HepG2 (cell line): ENCODE results near the gene SDCCAG8. TPM values are rescaled to one million over a fixed set of nuclear protein-coding genes. Genes with fewer than 3 reads are reported as not detected.

Experiments used
- ATAC-seq: fragments of 200-7000 bp; cut with Tn5 transposase; 3 replicates; pipeline ENCODE4 v1.9.1; 2020; ENCODE audit warnings: mild to moderate bottlenecking, moderate library complexity
- BruUV-seq: library from RNA; stranded (reverse); fragments of 400-500 nt; replicated peaks from 2 replicates; lab custom pipeline; 2021; lab: Mats Ljungman, UMichigan
- CTCF ChIA-PET: fragments of 300-600 bp; formaldehyde crosslinking; extraction: SDS; loops from one replicate; lab custom pipeline; 2021; ENCODE audit warnings: low total read pairs, inconsistent platforms, low intra/inter-chr PET ratio; lab: Yijun Ruan, JAX
- POLR2A ChIA-PET: fragments of 350-600 bp; sonication (Branson Sonifier 250); formaldehyde crosslinking; loops from one replicate; lab custom pipeline; 2020; ENCODE audit warnings: antibody characterized with exemption, inconsistent platforms; lab: Yijun Ruan, JAX
- DNase-seq: peaks from one replicate; pipeline ENCODE4 v3.0.0-alpha.2; 2015; ENCODE audit warnings: low spot score
- FAIRE-seq: peaks from 3 replicates; lab custom pipeline; 2011; peaks lifted over from hg19 to GRCh38; lab: Jason Lieb, UNC
- H2AFZ ChIP-seq: one replicate; pipeline ENCODE4 v1.6.1; 2011; ENCODE audit warnings: low read length, inconsistent platforms
- H3K27ac ChIP-seq: fragments of 300-600 bp; 3 replicates; pipeline ENCODE4 v1.8.0; 2011; ENCODE audit warnings: mixed run types, mild to moderate bottlenecking, mixed read lengths, low read length, inconsistent platforms; ENCODE audit not compliant: insufficient read depth; ENCODE audit errors: extremely low read length
- H3K27me3 ChIP-seq, 2 experiments: fragments of 200-600 bp in 1 of 2; 2 replicates in 1 of 2; 3 replicates in 1 of 2; pipeline versions ENCODE4 v1.6.0 to v1.8.0; 2011; ENCODE audit warnings: low read length in 2 of 2, mild to moderate bottlenecking in 2 of 2, moderate library complexity in 2 of 2, inconsistent platforms in 1 of 2; ENCODE audit not compliant: insufficient read depth in 2 of 2, control insufficient read depth in 1 of 2
- H3K36me3 ChIP-seq, 2 experiments: fragments of 200-600 bp in 1 of 2; replicated peaks in 1 of 2; 2 replicates in 1 of 2; 3 replicates in 1 of 2; pipeline versions ENCODE4 v1.5.1 to v1.8.0; 2011; ENCODE audit warnings: low read length in 2 of 2, inconsistent platforms in 1 of 2; ENCODE audit not compliant: insufficient read depth in 2 of 2, control insufficient read depth in 1 of 2
- H3K4me1 ChIP-seq: 2 replicates; pipeline ENCODE4 v1.5.1; 2012; ENCODE audit warnings: low read length, inconsistent platforms; ENCODE audit not compliant: insufficient read depth
- H3K4me2 ChIP-seq: 2 replicates; pipeline ENCODE4 v1.6.0; 2011; ENCODE audit warnings: low read depth, low read length, inconsistent platforms
- H3K4me3 ChIP-seq, 3 experiments: fragments of 200-600 bp in 1 of 3; sonication (generic), shearing (Covaris generic) in 1 of 3; replicated peaks in 1 of 3; 2 replicates each; pipeline ENCODE4 v1.5.1; 2011 to 2016; ENCODE audit warnings: low read length in 3 of 3, inconsistent platforms in 2 of 3, low read depth in 2 of 3, mild to moderate bottlenecking in 2 of 3, control low read depth in 1 of 3, mixed read lengths in 1 of 3; ENCODE audit not compliant: insufficient read depth in 1 of 3
- H3K79me2 ChIP-seq: one replicate; pipeline ENCODE4 v1.6.1; 2011; ENCODE audit warnings: low read length, inconsistent platforms; ENCODE audit not compliant: insufficient read depth
- H3K9ac ChIP-seq: 2 replicates; pipeline ENCODE4 v1.6.0; 2011; ENCODE audit warnings: mild to moderate bottlenecking, low read depth, low read length, inconsistent platforms; ENCODE audit not compliant: insufficient read depth
- H3K9me3 ChIP-seq: 2 replicates; pipeline ENCODE4 v1.5.1; 2012; ENCODE audit warnings: mild to moderate bottlenecking, low read length
- H4K20me1 ChIP-seq: 2 replicates; pipeline ENCODE4 v1.6.0; 2011; ENCODE audit warnings: inconsistent platforms, mild to moderate bottlenecking, low read length, moderate library complexity; ENCODE audit not compliant: insufficient read depth
- CC2D1A ChIP-seq: sonication (generic); formaldehyde crosslinking; IDR thresholded peaks from 2 replicates; pipeline ENCODE4 v1.8.1; 2023; ENCODE audit warnings: mild to moderate bottlenecking, missing genetic modification reagents
- MBD4 ChIP-seq: IDR thresholded peaks from 2 replicates; pipeline ENCODE4 v1.6.1; 2012; ENCODE audit warnings: low read length, inconsistent platforms, borderline replicate concordance
- ZNF367 ChIP-seq: sonication (generic); formaldehyde crosslinking; IDR thresholded peaks from 2 replicates; pipeline ENCODE4 v1.4.0; 2020; ENCODE audit warnings: missing genetic modification reagents, borderline replicate concordance
- WGBS: methylation state at CpG from one replicate; pipeline ENCODE4 v1.1.6; 2017; ENCODE audit warnings: low lambda C conversion rate; 5-methylcytosine and 5-hydroxymethylcytosine counted together
- in situ Hi-C: cut with HindIII; loops from 2 replicates; pipeline ENCODE4 v1.10.0; 2017; ENCODE audit warnings: low pct_unique_long_range_greater_than_20kb; ENCODE audit not compliant: extremely low pct_ligation_motif_present
- intact Hi-C: fragments of 100-400 bp; cut with micrococcal nuclease; formaldehyde crosslinking; loops from one replicate; pipeline ENCODE4 v1.10.0; 2022; ENCODE audit not compliant: unreplicated experiment
- polyA plus RNA-seq, 8 experiments: library from polyadenylated mRNA; depleted of rRNA in 3 of 8; stranded (reverse) in 7 of 8; unstranded in 1 of 8; fragments of >200 nt; fragmentation: Illumina TruSeq in 4 of 8; extraction: Trizol in 4 of 8; gene quantifications; 2 replicates each; pipeline versions ENCODE4 v1.2.1 to v1.2.3, GENCODE V29; 2011 to 2016; ENCODE audit warnings: low read depth in 4 of 8, missing spikeins in 1 of 8, mixed read lengths in 1 of 8; ENCODE audit not compliant: insufficient read depth in 1 of 8
- total RNA-seq, 5 experiments: library from RNA; depleted of rRNA; stranded (reverse); fragments of >200 nt; fragmentation: Illumina TruSeq; extraction: Trizol; gene quantifications; 2 replicates each; pipeline ENCODE4 v1.2.3, GENCODE V29; 2016; ENCODE audit warnings: low read depth in 1 of 5
- TF ChIP-seq, protein P1 (sequence below), 2 experiments: sonication (generic) in 1 of 2; formaldehyde crosslinking in 1 of 2; IDR thresholded peaks; 2 replicates each; pipeline versions ENCODE4 v1.6.1 to v1.9.0; 2014 to 2022; ENCODE audit warnings: antibody characterized with exemption in 1 of 2, borderline replicate concordance in 1 of 2, inconsistent platforms in 1 of 2, low read depth in 1 of 2, missing genetic modification reagents in 1 of 2
- TF ChIP-seq, protein P2 (sequence below): sonication (generic); formaldehyde crosslinking; IDR thresholded peaks from 2 replicates; pipeline ENCODE4 v1.5.0; 2020; ENCODE audit warnings: mild to moderate bottlenecking, missing genetic modification reagents
- TF ChIP-seq, protein P3 (sequence below): sonication (generic); formaldehyde crosslinking; IDR thresholded peaks from 2 replicates; pipeline ENCODE4; 2020; ENCODE audit warnings: missing genetic modification reagents, mild to moderate bottlenecking, borderline replicate concordance

SDCCAG8 gene
- total and polyA plus RNA-seq, 2 of the 13 experiments (the other 11 are each of a cell fraction or from before 2014, with no cell fraction given), result 9.5 to 13.4 TPM

DNA sequence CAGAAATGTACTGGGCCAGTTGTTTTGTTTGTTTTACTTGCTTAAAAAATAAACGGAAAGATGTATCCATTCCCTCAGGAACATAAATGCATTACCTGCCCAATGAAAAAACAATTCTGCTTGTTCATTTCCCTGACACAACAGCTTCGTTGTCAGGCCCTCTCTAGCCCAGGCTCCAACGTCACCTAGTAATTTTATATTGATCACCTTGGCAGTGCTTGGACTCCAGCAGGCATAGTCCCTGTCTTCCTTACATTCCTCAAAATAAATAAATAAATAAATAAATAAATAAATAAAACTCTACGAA is 2.0 kb upstream of the SDCCAG8 start (continued):
- TF ChIP-seq, protein P1, sequence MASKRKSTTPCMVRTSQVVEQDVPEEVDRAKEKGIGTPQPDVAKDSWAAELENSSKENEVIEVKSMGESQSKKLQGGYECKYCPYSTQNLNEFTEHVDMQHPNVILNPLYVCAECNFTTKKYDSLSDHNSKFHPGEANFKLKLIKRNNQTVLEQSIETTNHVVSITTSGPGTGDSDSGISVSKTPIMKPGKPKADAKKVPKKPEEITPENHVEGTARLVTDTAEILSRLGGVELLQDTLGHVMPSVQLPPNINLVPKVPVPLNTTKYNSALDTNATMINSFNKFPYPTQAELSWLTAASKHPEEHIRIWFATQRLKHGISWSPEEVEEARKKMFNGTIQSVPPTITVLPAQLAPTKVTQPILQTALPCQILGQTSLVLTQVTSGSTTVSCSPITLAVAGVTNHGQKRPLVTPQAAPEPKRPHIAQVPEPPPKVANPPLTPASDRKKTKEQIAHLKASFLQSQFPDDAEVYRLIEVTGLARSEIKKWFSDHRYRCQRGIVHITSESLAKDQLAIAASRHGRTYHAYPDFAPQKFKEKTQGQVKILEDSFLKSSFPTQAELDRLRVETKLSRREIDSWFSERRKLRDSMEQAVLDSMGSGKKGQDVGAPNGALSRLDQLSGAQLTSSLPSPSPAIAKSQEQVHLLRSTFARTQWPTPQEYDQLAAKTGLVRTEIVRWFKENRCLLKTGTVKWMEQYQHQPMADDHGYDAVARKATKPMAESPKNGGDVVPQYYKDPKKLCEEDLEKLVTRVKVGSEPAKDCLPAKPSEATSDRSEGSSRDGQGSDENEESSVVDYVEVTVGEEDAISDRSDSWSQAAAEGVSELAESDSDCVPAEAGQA (IDR thresholded peaks at IDR 0.05; ENCODE audit: low read depth), result no peak
- TF ChIP-seq, protein P1 (CRISPR knock-in tag; IDR thresholded peaks at IDR 0.05; ENCODE audit: borderline replicate concordance), result no peak
- TF ChIP-seq MBD4 (no peak), ZNF367 (CRISPR knock-in tag) (no peak)

DNA sequence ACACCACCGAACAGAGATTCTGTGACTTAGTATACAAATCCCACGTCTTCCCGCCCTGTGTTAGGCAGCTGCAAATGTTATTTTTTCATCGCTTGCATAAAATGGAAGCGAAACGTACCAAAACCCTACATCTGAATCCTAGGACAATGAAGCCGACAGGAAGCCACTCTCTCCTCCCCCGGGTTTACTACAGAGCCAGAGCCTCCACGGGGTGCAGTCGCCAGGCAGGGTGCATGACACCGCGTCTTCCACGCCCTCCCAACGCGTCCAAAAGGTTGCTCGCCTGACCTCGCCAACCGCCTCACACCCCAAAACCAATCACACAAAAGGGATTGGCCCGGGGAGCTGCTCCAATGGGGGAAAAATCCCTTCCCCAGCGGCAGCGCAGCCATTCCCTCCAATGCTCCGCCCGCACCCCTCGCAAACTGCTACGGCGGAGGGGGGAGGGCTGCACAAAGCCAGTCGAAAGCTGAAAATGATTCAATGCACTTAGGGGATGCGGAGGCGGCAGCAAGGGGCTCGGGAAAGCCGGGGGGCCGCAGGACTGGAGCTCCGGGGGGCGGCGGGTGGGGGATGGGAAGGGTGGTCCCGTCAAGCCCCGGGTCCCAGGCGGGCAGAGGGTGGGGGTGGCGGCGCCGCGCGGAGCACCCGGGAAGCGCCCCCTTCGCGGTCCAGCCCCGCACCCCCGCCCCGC is 1.5 kb upstream of the SDCCAG8 start:
- Histone ChIP-seq H3K27ac (peak overlapping the region; percentile 87), H3K79me2 (peaks cover 64% of the 10 kb centered on the region), H3K4me2 (peak overlapping the region; percentile 96), H3K27me3 (no peaks in the 10 kb centered on the region; a peak in 1 of 5 replicates), H3K36me3 (no peaks in the 10 kb centered on the region), H3K9me3 (no peaks in the 10 kb centered on the region), H3K4me3 (peak overlapping the region; percentile 88 to 99 (median 93)), H2AFZ (no peak overlapping the region), H4K20me1 (peaks cover 10% of the 10 kb centered on the region), H3K9ac (peak overlapping the region; percentile 71), H3K4me1 (peaks cover 39% of the 10 kb centered on the region)
- FAIRE-seq, result no peak
- POLR2A ChIA-PET, result no interaction called here
- CTCF ChIA-PET, result no interaction called here
- intact Hi-C loops, result no loop called here
- peak; percentile 34 for DNase-seq
- no TSS peak for BruUV-seq
- in situ Hi-C loops, result no loop called here
- peak; percentile 29 for ATAC-seq
- 4% methylated on average over 9 of the region's 50 CpGs for WGBS
- TF ChIP-seq, protein P2, sequence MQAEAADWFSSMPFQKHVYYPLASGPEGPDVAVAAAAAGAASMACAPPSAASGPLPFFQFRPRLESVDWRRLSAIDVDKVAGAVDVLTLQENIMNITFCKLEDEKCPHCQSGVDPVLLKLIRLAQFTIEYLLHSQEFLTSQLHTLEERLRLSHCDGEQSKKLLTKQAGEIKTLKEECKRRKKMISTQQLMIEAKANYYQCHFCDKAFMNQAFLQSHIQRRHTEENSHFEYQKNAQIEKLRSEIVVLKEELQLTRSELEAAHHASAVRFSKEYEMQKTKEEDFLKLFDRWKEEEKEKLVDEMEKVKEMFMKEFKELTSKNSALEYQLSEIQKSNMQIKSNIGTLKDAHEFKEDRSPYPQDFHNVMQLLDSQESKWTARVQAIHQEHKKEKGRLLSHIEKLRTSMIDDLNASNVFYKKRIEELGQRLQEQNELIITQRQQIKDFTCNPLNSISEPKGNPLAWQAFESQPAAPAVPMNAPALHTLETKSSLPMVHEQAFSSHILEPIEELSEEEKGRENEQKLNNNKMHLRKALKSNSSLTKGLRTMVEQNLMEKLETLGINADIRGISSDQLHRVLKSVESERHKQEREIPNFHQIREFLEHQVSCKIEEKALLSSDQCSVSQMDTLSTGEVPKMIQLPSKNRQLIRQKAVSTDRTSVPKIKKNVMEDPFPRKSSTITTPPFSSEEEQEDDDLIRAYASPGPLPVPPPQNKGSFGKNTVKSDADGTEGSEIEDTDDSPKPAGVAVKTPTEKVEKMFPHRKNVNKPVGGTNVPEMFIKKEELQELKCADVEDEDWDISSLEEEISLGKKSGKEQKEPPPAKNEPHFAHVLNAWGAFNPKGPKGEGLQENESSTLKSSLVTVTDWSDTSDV (CRISPR knock-in tag), result no peak
- no peak for TF ChIP-seq CC2D1A (CRISPR knock-in tag)
- TF ChIP-seq, protein P3, sequence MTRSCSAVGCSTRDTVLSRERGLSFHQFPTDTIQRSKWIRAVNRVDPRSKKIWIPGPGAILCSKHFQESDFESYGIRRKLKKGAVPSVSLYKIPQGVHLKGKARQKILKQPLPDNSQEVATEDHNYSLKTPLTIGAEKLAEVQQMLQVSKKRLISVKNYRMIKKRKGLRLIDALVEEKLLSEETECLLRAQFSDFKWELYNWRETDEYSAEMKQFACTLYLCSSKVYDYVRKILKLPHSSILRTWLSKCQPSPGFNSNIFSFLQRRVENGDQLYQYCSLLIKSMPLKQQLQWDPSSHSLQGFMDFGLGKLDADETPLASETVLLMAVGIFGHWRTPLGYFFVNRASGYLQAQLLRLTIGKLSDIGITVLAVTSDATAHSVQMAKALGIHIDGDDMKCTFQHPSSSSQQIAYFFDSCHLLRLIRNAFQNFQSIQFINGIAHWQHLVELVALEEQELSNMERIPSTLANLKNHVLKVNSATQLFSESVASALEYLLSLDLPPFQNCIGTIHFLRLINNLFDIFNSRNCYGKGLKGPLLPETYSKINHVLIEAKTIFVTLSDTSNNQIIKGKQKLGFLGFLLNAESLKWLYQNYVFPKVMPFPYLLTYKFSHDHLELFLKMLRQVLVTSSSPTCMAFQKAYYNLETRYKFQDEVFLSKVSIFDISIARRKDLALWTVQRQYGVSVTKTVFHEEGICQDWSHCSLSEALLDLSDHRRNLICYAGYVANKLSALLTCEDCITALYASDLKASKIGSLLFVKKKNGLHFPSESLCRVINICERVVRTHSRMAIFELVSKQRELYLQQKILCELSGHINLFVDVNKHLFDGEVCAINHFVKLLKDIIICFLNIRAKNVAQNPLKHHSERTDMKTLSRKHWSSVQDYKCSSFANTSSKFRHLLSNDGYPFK (CRISPR knock-in tag), result no peak
